ENCODE measurements around the gene SLC6A6.

SLC6A6 gene

GRCh38 chr3:14431917-14432834 lies 29.8 kb downstream of the SLC6A6 start:
- Histone ChIP-seq H3K9me3 (ENCODE audit: insufficient read depth, low read length, severe bottlenecking) (no peaks in the 10 kb centered on the region), H2AFZ (ENCODE audit: low read depth, low read length) (peak overlapping the region; percentile 50), H4K20me1 (ENCODE audit: insufficient read depth, low read length) (peaks cover 13% of the 10 kb centered on the region), H3K9ac (ENCODE audit: low read depth, low read length) (peak overlapping the region; percentile 48), H3K36me3 (ENCODE audit: insufficient read depth, low read length) (0 out of 2 replicates have a peak, but pooled peaks cover 5% of the 10 kb centered on the region), H3K27me3 (ENCODE audit: insufficient read depth, low read length, poor library complexity) (no peaks in the 10 kb centered on the region), H3K4me1 (ENCODE audit: insufficient read depth, low read length) (peaks cover 33% of the 10 kb centered on the region), H3K27ac (ENCODE audit: low read length) (peak overlapping the region; percentile 91), H3K4me2 (ENCODE audit: insufficient read depth, low read length) (peak overlapping the region; percentile 59), H3K4me3 (ENCODE audit: low read depth in 1 of 2, low read length in 2 of 2) (peak overlapping the region in 1 of 2 experiments; percentile 40; a peak in 2 of 4 replicates), H3K79me2 (ENCODE audit: insufficient read depth, low read length) (peaks cover 16% of the 10 kb centered on the region; the same call in 1 of the 2 replicates)
- peak; percentile 92 for ATAC-seq (ENCODE audit: insufficient read depth, low read depth)
- TF ChIP-seq CTCF (IDR thresholded peaks at IDR 0.05; ENCODE audit: borderline replicate concordance, extremely low read depth, low read length, poor library complexity, severe bottlenecking) = peak; percentile 29
- TF ChIP-seq EZH2 (IDR thresholded peaks at IDR 0.05; ENCODE audit: borderline replicate concordance, low read depth, low read length, severe bottlenecking) = no peak
- DNase-seq = peak; percentile 97

- Histone ChIP-seq H3K9me3 (ENCODE audit: insufficient read depth, low read length, severe bottlenecking) (no peaks in the 10 kb centered on the region), H3K79me2 (ENCODE audit: insufficient read depth, low read length) (peaks cover 16% of the 10 kb centered on the region; the same call in 1 of the 2 replicates), H2AFZ (ENCODE audit: low read depth, low read length) (no peak overlapping the region), H3K4me3 (ENCODE audit: low read depth in 1 of 2, low read length in 2 of 2) (no peak overlapping the region), H3K27me3 (ENCODE audit: insufficient read depth, low read length, poor library complexity) (no peaks in the 10 kb centered on the region), H3K27ac (ENCODE audit: low read length) (peak overlapping the region; percentile 91), H3K4me2 (ENCODE audit: insufficient read depth, low read length) (0 out of 2 replicates have a peak overlapping the region, but pooled peaks have one; percentile 59), H3K9ac (ENCODE audit: low read depth, low read length) (peak overlapping the region; percentile 48), H4K20me1 (ENCODE audit: insufficient read depth, low read length) (peaks cover 13% of the 10 kb centered on the region), H3K4me1 (ENCODE audit: insufficient read depth, low read length) (peaks cover 33% of the 10 kb centered on the region), H3K36me3 (ENCODE audit: insufficient read depth, low read length) (0 out of 2 replicates have a peak, but pooled peaks cover 5% of the 10 kb centered on the region)
- DNase-seq = no peak
- no peak for ATAC-seq (ENCODE audit: insufficient read depth, low read depth)
- TF ChIP-seq CTCF (IDR thresholded peaks at IDR 0.05; ENCODE audit: borderline replicate concordance, extremely low read depth, low read length, poor library complexity, severe bottlenecking) (no peak), EZH2 (IDR thresholded peaks at IDR 0.05; ENCODE audit: borderline replicate concordance, low read depth, low read length, severe bottlenecking) (no peak)
These were observed 30.7 kb downstream of the SLC6A6 start for GRCh38 chr3:14433106-14433505.

- Histone ChIP-seq H3K4me2 (ENCODE audit: insufficient read depth, low read length) (no peak overlapping the region), H3K79me2 (ENCODE audit: insufficient read depth, low read length) (peaks cover 18% of the 10 kb centered on the region; the same call in 1 of the 2 replicates), H2AFZ (ENCODE audit: low read depth, low read length) (no peak overlapping the region), H3K27ac (ENCODE audit: low read length) (peak overlapping the region; percentile 43; the same call in 1 of the 2 replicates), H3K4me3 (ENCODE audit: low read depth in 1 of 2, low read length in 2 of 2) (no peak overlapping the region), H4K20me1 (ENCODE audit: insufficient read depth, low read length) (peaks cover 18% of the 10 kb centered on the region), H3K4me1 (ENCODE audit: insufficient read depth, low read length) (peaks cover 33% of the 10 kb centered on the region), H3K9me3 (ENCODE audit: insufficient read depth, low read length, severe bottlenecking) (no peaks in the 10 kb centered on the region), H3K27me3 (ENCODE audit: insufficient read depth, low read length, poor library complexity) (no peaks in the 10 kb centered on the region), H3K9ac (ENCODE audit: low read depth, low read length) (no peak overlapping the region), H3K36me3 (ENCODE audit: insufficient read depth, low read length) (0 out of 2 replicates have a peak, but pooled peaks cover 5% of the 10 kb centered on the region)
- DNase-seq (no peak), ATAC-seq (ENCODE audit: insufficient read depth, low read depth) (no peak)
- TF ChIP-seq CTCF (IDR thresholded peaks at IDR 0.05; ENCODE audit: borderline replicate concordance, extremely low read depth, low read length, poor library complexity, severe bottlenecking) (no peak), EZH2 (IDR thresholded peaks at IDR 0.05; ENCODE audit: borderline replicate concordance, low read depth, low read length, severe bottlenecking) (no peak)
These were observed 31.7 kb downstream of the SLC6A6 start for GRCh38 chr3:14434126-14434497.
